HG03342 (cell line): Measurements from ENCODE around the gene SETBP1.

Experiments used
- ATAC-seq: cut with Tn5 transposase; IDR thresholded peaks from one replicate; pipeline ENCODE4 v1.9.1; 2021; ENCODE audit warnings: mild to moderate bottlenecking, moderate library complexity; ENCODE audit not compliant: unreplicated experiment

SETBP1 gene

DNA sequence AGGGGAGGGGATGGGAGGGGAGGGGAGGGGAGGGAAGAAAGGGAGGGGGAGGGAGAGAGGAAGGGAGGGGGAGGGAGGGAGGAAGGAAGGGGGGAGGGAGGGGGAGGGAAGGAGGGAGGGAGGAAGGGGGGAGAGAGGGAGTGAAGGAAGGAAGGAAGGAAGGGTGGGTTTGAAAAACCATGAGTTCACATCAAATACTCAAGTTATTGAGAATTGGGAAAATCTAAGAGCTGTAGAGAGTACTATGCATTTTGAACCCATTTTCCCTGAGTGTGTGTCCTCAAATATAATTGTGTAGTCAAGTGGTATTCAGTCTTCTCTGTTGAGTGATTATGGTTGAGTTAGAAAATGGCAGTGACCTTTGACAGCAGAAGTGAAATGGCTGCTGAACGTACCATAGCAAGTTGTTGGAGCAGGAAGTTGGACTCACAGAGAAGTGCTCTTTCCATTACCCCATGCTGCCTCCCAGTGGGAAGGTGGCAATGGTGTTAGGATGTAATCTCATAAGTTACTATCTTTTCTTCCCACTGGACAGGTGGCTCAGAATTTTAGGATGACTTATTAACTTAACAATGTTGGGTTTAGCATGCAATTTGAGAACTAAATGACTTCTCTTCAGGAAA, 214.6 kb downstream of the SETBP1 start:
- peak; percentile 54 for ATAC-seq

DNA sequence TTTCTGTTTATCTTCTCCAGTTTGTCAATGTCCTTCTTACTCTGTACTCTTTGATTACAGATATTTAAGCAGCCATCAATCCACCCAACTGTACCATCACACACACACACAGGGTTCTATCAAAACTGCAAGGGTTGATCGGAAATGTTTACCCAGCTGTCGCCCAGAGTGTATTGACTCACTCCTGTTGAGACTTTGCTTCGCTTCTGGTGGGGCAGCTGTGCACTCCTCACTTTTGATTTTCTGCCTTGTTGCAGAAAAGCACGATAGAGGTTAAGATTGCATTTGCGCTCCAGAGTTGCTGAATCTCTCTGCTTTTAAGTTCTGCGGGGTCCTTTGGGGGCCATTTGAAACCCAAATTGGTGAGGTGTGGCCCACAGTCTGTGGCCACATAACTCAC, 216.2 kb downstream of the SETBP1 start:
- no peak for ATAC-seq

DNA sequence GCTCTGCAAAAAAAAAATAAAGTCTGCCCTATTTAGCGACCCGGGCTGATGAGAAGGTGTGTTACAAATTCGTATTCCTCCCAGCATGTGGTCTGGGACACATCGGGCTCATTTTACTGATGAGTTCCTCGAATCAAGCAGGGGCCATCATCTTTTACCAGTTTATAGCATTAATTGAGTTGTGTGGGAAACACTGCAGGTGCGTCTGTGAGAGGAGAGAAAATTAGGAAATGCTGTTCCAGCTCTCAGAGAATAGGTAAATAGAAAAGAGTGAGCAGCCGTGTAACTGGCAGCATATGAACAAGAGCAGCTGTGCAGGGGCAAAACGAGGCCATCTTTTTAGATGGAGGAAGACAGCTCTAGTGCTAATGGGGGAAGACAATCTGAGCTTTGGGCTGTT, 216.7 kb downstream of the SETBP1 start:
- no peak for ATAC-seq

DNA sequence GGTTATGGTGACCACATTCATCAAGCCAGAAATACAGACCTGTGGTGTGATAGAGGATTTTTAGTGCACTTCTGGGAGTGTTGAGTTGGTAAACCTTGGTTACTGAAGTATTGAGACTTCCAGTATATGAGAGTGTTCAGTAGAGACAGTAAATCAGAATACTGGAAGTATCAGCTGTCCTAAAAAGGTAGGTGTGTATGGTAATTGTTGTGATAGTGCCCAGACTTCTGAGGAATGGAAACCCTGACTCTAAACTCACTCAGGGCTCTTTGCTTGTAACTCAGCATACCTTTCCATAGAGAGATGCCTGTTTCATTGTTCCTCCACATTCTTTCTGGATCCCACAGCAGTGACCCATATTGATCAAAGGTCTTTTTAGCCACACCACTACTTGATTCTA, 217.1 kb downstream of the SETBP1 start:
- no peak for ATAC-seq

DNA sequence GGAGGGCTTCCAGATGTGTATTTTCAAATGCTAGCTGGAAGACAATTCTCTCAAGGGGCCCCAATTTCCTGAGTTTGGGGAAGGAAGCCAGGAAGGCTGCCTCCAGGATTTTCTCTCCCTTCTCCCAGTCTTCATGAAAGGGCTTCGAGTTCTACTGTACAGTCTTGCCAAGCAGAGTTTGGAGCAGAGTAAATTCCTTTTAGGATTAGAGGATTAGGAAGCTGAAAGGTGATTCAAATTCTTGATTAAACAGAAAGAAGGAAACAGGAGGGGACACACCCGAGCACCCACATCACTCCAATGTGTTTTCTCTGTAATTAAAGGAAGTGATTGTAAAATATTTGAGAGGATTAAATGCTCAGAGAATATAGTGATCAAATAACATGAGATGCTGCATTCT, 217.8 kb downstream of the SETBP1 start:
- no peak for ATAC-seq

DNA sequence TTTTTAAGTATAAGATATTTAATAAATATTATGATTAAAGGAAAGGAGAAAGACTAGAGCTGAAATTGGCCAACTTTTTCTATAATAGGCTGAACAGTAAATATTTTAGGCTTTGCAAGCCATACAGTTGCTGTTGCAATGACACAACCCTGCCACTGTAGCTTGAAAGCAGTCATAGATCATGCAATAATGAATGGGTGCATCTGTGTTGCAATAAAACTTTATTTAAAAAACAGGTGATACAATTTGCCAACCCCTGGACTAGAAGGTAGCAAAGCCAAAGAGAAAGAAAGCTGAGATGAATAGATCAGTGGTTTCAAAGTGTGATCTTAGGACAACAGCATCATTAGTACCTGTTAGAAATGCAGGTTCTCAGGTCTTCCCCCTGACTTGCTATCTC, 219.1 kb downstream of the SETBP1 start:
- no peak for ATAC-seq

DNA sequence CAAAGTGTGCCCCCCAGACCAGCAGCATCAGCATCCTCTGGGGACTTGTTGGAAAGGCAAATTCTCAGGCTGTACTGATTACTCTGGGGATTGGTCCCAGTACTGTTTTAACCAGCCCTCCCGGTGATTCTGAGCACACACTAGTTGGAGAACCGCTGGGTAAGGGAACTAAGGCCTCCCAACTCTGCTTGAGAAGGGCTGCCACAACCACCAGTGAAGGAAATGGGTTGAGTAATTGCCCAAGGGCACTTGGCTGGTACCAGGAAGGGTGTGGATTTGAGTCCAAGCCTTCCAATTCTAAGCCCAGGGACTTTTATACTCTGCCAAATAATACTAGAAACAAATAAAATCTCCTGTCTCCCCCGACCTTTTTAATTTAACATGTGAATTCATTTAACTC, 219.9 kb downstream of the SETBP1 start:
- ATAC-seq, result no peak

DNA sequence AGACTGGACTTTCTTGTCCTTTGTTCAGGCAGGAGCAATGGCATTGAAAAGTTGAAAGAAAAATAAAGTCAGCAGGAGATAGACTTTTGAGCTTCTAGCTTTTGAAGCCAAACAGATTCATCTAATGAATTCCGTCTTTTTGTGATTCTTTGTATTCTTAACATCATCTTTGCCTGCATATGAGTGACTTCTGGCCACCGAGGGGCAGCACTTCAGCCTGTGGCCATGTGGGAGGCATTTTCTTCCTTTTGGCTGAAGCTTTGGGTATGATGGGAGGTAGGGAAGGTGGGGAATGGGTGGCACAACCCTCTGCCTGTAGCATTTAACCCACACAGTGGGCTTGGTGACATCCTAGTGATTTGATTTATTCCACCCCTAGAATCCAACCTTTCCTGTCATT, 220.6 kb downstream of the SETBP1 start:
- no peak for ATAC-seq

DNA sequence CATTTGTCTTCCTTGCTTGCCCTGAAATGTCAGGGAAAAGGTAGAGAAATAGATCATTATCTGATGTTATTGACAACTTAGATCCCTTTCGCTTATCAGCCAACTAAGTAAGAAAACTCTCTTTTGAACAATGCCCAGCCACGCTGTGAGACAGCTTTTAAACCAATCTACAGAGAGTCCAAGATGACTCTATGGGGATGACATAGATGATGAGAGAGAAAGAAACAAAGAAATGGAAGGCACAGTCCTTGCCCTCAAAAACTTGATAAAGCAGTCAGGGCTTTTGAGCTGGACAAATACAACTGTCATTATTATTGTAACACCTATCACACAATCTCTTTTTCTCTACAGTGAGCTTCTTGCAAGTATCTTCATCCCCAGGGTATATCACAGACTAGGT, 222.6 kb downstream of the SETBP1 start:
- ATAC-seq, result no peak

DNA sequence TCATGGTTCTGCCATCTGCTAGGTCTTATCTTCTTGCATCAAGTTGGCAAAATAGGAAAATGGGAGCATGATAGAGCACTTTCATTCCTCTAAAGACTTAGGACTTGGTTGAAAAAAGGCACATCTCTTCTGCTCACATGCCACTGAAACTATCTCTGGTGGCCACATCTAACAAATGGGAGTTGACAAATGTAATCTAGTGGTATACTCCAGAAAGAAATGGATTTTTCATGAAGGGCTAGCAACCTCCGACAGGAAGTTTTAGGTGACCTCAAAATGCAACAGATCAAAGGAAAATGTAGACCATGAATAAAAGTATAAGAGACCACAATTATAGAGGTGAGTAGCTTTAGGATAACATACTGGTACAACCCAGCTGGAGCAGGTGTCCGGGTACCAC, 224.1 kb downstream of the SETBP1 start:
- ATAC-seq, result no peak

DNA sequence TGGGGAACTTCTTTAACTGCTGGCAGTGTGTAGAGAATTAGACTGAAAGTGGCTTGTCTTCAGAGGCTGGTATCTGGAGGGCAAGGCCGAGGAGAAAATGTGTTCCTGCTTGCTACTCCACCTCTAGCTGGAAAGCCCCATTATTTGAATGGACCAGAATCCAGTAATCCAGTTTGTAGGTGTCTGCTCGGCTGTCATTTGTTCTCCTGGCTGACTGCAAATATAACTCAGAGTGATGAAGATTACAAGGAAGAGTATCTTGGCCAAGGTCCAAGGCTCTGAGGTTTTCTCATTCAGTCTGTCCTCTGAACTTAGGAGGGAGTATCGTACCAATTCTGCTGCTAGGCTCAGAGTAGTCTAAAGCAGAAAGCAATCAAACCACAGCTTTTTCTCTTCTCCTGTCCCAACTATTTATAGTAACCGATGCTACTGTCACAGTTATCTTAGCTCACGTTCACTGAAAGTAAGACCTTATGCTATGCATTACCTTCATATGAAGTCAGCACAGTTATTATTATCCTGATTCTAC, 228.6 kb downstream of the SETBP1 start:
- peak; percentile 73 for ATAC-seq

DNA sequence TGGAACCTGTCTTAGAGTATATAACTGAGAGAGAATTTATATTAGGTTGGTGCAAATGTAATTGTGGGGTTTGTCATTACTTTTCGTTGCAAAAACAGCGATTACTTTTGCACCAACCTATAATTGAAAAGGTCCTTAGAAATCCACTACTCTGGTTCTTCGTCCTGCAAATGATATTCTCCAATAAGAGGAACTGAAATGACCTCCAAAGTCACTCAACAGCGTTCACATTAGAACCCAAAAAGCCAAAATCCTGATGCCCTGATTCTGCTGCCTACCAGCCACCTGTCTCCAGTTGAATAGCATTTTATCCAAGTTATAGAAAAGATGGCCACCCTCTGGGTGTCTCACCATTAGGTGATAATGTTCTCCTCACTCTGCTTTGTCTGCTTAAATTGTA, 230.6 kb downstream of the SETBP1 start:
- no peak for ATAC-seq

DNA sequence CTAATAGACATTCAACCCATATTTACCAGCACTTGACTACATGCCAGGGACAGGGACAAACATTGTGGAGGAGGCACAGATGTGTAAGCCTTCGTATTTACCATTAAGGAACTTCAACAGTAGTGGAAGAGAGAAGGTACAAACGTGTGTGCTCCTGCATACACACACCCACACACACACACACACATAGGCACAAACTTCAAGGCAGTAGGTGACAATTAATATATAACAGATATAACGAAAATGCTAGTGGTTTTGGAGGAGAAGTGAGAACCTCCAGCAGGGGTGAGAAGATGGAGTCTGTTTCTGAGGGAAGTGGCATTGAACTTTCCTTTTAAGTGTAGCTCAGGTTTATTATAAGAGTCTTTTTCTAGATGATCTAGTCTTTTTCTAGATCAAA, 231.1 kb downstream of the SETBP1 start:
- ATAC-seq, result no peak

DNA sequence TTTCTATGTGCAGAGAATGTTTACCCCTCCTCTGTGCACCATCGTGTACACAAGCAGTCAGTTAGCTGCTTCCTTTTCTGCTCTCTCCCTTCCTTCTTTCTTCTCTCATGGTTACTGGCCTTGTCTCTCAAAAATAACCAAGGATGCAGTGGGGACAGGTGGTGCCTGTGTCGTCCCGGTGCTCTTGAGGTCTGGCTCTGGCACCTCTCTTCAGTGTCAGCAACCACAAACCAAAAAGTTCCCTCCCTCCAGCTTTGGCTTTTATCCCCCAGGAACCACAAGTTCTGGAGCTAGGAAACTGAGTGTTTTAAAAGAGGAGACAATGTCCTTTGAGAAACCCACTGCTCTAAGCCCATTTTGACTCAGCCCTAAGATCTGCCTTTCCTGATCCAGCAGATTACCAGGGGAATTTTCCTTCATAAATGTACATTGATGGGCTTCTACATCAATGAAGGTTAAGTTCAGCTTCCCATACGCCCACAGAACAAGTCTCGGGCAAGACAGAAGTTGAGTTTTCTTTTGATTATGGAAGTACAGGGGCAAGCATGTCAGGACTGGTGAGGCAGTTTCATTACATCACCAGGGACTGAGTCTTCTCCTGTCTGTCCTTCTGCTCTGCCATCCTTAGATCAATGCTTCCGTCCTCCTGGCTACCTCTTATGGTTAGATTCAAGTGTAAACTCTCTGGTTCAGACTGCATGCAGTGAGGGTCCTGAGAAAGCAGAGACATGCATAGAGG, 232.2 kb downstream of the SETBP1 start:
- no peak for ATAC-seq

DNA sequence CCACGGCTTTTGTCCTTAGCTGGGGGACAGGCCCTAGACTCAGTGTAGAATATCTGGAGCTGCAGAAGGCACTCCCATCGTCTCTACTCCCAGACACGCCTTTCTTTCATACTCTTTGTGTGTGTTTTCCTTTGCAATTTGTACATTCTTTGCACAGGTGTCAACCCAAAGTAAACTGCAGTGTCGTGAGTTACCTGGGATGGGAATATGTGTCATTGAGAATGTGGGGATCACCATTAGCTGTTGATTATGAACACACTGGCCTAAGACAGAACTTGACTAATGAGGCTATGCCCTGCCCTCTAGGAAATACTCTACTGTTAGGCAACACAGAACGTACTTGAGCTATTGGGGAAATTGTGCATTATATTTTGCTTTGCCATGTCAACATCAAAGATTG, 233.3 kb downstream of the SETBP1 start:
- no peak for ATAC-seq

DNA sequence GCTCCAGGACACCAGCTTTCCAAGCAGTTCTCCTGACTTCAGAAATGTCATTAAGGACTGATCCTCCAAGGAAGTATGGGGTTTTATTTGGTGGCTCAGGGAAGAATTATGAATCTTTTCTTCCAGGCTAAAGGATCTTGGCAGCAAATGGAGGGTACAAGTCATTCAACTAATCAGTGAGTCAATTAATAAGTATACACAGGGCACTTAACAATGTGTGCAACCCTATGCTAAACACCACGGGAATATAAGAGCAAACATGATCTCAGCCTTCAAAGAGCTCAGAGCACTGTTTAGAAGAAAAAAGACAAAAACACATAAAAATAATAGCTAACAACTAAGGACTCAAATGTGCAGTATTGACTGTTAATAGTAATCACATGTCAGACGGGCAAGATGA, 234.5 kb downstream of the SETBP1 start:
- no peak for ATAC-seq

DNA sequence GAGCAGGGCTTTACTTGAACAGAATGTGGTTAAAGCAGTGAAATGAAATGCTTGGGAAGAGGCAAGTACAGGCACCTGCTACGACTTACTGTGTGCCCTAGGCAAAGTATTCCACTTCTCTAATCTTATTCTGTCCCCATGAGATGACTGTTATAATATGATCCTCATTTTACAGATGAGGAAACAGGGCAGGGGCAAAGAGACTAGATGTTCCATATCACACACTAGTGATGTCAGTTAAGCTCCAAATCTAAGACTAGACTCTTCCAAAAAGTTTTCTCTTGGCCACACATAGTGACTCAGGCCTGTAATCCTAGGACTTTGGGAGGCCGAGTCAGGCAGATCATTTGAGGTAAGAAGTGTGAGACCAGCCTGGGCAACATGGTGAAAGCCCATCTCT, 235.0 kb downstream of the SETBP1 start:
- no peak for ATAC-seq

DNA sequence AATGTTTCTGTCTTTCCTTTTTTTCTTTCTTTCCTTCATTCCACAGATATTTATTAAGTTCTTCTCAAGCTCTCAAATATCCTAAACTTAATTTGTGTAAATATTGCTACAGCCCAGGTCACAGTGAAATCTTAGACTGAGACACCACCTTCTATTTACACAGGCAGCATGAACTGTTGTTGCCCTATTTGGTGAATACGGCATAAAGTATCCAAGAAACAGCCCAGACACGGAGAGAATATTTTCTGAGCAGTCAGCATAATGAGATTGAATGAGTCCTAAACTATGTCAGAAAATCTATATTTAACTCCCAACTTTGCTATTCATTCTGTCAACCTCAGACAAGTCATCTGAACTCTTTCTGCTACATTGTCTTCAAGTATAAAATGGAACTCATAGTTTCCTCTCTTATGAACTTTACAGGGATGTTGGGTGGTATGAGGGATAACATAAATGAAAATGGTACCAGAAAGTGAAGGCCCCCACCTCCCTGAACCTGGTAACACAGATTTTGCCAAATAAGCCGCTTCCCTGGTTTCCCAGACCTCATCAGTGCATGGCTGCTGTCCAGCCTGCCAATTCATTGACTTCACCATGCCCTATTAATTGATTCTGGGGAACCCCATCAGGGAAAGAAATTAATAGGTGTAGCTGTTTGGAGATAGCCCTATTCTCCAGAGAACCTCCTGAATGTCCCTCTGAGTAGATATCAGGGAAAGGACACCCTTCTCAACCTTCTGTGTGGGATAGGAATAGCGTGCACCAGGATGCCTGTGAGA, 235.9 kb downstream of the SETBP1 start:
- ATAC-seq, result no peak

DNA sequence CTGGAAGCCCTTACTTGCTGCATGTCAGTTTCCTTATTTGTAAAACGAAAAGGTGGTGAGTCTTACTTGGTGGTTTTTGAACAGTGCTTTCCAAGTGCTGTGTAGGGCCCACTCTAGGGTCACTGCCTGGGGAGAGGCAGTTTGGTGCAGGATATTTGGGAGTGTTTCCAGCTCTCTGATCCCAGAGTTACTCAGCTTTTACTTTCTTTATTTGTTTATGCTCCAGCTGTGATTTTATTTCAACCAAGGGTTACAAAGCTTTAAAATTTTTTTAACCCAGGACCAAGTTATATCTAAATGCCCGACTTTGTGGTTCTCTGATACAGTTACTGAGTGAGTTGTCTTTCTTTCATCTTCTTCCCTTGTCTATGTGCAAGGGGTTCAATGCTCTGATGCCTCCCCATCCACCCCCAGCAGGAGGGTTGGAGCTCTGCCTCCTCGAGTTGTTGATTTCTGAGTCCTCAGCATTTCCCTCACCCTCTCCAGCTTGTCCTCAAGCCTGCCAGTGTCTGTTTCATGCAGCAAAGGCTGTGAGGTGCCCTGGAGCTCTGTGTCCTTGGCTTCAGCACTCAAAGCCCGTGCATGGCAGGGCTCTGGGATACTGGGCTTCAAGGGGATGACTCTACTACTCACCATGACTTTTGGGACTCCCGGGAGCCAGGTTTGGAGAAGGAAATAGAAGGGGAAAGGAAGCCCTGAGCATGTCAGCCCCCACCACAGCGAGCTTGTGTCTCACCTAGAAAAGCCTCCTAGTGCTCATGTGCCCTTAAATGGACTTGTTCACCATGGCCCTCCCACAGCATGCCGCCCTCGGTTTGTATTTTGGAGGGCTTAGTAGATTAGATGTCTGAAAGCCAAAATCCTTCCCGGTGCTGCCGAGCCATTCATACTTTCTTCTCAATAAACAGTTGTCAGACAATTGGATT, 236.8 kb downstream of the SETBP1 start:
- no peak for ATAC-seq

DNA sequence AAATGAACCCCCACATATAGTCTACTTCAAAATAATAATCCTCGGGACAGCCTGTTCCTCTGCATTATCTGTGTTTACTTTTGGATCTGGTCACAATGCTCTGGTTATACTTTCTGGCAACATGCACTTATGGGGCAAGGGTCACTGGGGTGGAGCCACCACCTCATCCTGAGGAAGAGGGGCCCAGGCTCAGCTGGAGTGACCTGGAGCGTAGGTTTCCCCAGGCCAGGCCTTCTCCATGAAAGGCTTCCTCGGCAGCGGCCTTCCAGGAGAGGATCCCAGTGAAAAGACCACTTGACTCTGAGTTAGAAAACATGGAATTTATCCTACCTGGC, 237.4 kb downstream of the SETBP1 start:
- no peak for ATAC-seq

DNA sequence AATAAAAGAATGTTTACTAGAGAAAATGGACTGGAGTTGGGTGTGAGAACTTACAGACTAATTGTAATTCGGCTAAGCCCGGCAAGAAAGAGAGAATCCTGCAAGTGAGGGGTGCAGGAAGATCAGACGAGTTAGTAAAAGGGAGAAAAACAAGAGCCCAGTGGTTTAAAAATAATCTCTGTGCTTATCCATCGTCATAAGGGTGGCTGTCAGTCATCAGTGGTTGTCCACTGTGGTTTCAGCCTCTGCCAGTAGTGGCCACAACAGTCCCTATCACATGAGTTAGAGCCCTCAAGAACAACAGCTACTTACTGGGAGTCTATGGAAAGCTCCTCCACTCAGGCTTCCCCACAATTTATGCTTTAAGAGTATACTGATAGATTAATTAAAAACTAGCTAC, 239.8 kb downstream of the SETBP1 start:
- ATAC-seq, result no peak
